HG02623 (cell line): Measurements from ENCODE around the gene RPS6KA5.
"Not testable (repeated sequence)": the region's sequence is repeated elsewhere in the genome, so short reads cannot be mapped to it uniquely, and the experiment has no call there.

Source experiments
- ATAC-seq: cut with Tn5 transposase; IDR thresholded peaks from one replicate; pipeline ENCODE4 v1.9.1; 2021; ENCODE audit warnings: moderate library complexity; ENCODE audit not compliant: unreplicated experiment

The RPS6KA5 gene

GRCh38 chr14:90941706-90942105 lies 118.7 kb downstream of the RPS6KA5 start:
- ATAC-seq, result no peak

- no peak for ATAC-seq
Measured at GRCh38 chr14:90940318-90940962, 120.0 kb downstream of the RPS6KA5 start.

- ATAC-seq, result not testable (repeated sequence)
Measured at GRCh38 chr14:90939252-90939795, 121.1 kb downstream of the RPS6KA5 start.

GRCh38 chr14:90938615-90939014 lies 121.8 kb downstream of the RPS6KA5 start:
- ATAC-seq, result no peak

- ATAC-seq, result no peak
Measured at GRCh38 chr14:90936757-90937440, 123.5 kb downstream of the RPS6KA5 start.

- ATAC-seq, result no peak
Measured at GRCh38 chr14:90924621-90925340, 135.7 kb downstream of the RPS6KA5 start.

GRCh38 chr14:90922141-90922540 lies 138.3 kb downstream of the RPS6KA5 start:
- ATAC-seq, result no peak

- no peak for ATAC-seq
Measured at GRCh38 chr14:90911121-90911520, 149.3 kb downstream of the RPS6KA5 start.

GRCh38 chr14:90907178-90907577 lies 153.3 kb downstream of the RPS6KA5 start:
- ATAC-seq, result no peak

- ATAC-seq, result peak; percentile 75
Measured at GRCh38 chr14:90905531-90905930, 154.9 kb downstream of the RPS6KA5 start.

- no peak for ATAC-seq
Measured at GRCh38 chr14:90903101-90903500, 157.3 kb downstream of the RPS6KA5 start.

GRCh38 chr14:90900476-90901083 lies 159.9 kb downstream of the RPS6KA5 start:
- no peak for ATAC-seq

- ATAC-seq, result no peak
Measured at GRCh38 chr14:90897022-90897421, 163.4 kb downstream of the RPS6KA5 start.

GRCh38 chr14:90894241-90894640 lies 166.2 kb downstream of the RPS6KA5 start:
- ATAC-seq, result no peak

- ATAC-seq, result no peak
Measured at GRCh38 chr14:90893510-90893909, 166.9 kb downstream of the RPS6KA5 start.

- ATAC-seq, result no peak
Measured at GRCh38 chr14:90892970-90893369, 167.5 kb downstream of the RPS6KA5 start.

GRCh38 chr14:90891326-90891725 lies 169.1 kb downstream of the RPS6KA5 start:
- no peak for ATAC-seq

GRCh38 chr14:90890322-90891020 lies 170.0 kb downstream of the RPS6KA5 start:
- no peak for ATAC-seq

- ATAC-seq, result no peak
Measured at GRCh38 chr14:90886297-90886815, 174.1 kb downstream of the RPS6KA5 start.

GRCh38 chr14:90883782-90884181 lies 176.7 kb downstream of the RPS6KA5 start:
- no peak for ATAC-seq
